Activated CD8-positive, alpha-beta T cell treated with anti-CD3 and anti-CD28 coated beads for 36 hours (primary cell): ENCODE measurements around the gene GRB10. TPM values are rescaled to one million over a fixed set of nuclear protein-coding genes. Genes with fewer than 3 reads are reported as not detected.

Experiments used
- ATAC-seq: fragments of 200-7000 bp; cut with Tn5 transposase; one replicate; pipeline ENCODE4 v1.10.0; 2021; ENCODE audit warnings: mild to moderate bottlenecking, moderate library complexity
- CTCF ChIA-PET: fragments of 350-600 bp; sonication (Branson Sonifier 250); formaldehyde crosslinking; loops from one replicate; lab custom pipeline; 2021; ENCODE audit warnings: antibody characterized with exemption; lab: Charles Lee
- POLR2A ChIA-PET: fragments of 350-600 bp; sonication (Branson Sonifier 250); formaldehyde crosslinking; loops from one replicate; lab custom pipeline; 2021; ENCODE audit warnings: antibody characterized with exemption; lab: Charles Lee
- DNase-seq: peaks from one replicate; pipeline ENCODE4 v3.0.0-alpha.2; 2020
- H3K27ac Mint-ChIP-seq: one replicate; pipeline ENCODE4 v1.8.0; 2021; ENCODE audit warnings: mild to moderate bottlenecking, mixed read lengths
- H3K27me3 Mint-ChIP-seq: one replicate; pipeline ENCODE4 v1.8.0; 2021; ENCODE audit warnings: mixed read lengths
- H3K36me3 Mint-ChIP-seq: one replicate; pipeline ENCODE4 v1.8.0; 2021; ENCODE audit warnings: low read depth, mixed read lengths
- H3K4me1 Mint-ChIP-seq: one replicate; pipeline ENCODE4 v1.8.0; 2021; ENCODE audit warnings: low read depth, mixed read lengths
- H3K4me3 Mint-ChIP-seq: one replicate; pipeline ENCODE4 v1.8.0; 2021; ENCODE audit warnings: mild to moderate bottlenecking, moderate library complexity, mixed read lengths
- H3K9me3 Mint-ChIP-seq: one replicate; pipeline ENCODE4 v1.8.0; 2021; ENCODE audit warnings: mixed read lengths
- intact Hi-C: fragments of 100-400 bp; cut with micrococcal nuclease; formaldehyde crosslinking; loops from one replicate; pipeline ENCODE4 v1.10.0; 2022
- total RNA-seq, 2 experiments: library from RNA; stranded (reverse); gene quantifications; one replicate each; pipeline ENCODE4 v1.2.3, GENCODE V29; 2021
- TF ChIP-seq, protein P1 (sequence below): fragments of 200-600 bp; IDR thresholded peaks from one replicate; pipeline ENCODE4 v1.8.0; 2022; ENCODE audit warnings: antibody characterized with exemption, mild to moderate bottlenecking

The GRB10 gene
- total RNA-seq, 2 experiments from 2014 or later = 5.6 to 6.9 TPM

GRCh38 chr7:50745336-50745735 is 37.4 kb downstream of the GRB10 start:
- POLR2A ChIA-PET = no interaction called here
- CTCF ChIA-PET = no interaction called here
- intact Hi-C loops = no loop called here

GRCh38 chr7:50743893-50744292 is 38.8 kb downstream of the GRB10 start:
- no peak overlapping the region for H3K27ac Mint-ChIP-seq
- H3K4me3 Mint-ChIP-seq = no peak overlapping the region
- no peaks in the 10 kb centered on the region for H3K36me3 Mint-ChIP-seq
- ChIA-PET POLR2A (interaction anchor here (0.8 kb wide), 1 partner anchor 19 kb away, joined by 3 read pairs; no protein-coding TSS in a partner anchor), CTCF (no interaction called here)
- no peak for DNase-seq
- no peaks in the 10 kb centered on the region for H3K9me3 Mint-ChIP-seq
- TF ChIP-seq, protein P1, sequence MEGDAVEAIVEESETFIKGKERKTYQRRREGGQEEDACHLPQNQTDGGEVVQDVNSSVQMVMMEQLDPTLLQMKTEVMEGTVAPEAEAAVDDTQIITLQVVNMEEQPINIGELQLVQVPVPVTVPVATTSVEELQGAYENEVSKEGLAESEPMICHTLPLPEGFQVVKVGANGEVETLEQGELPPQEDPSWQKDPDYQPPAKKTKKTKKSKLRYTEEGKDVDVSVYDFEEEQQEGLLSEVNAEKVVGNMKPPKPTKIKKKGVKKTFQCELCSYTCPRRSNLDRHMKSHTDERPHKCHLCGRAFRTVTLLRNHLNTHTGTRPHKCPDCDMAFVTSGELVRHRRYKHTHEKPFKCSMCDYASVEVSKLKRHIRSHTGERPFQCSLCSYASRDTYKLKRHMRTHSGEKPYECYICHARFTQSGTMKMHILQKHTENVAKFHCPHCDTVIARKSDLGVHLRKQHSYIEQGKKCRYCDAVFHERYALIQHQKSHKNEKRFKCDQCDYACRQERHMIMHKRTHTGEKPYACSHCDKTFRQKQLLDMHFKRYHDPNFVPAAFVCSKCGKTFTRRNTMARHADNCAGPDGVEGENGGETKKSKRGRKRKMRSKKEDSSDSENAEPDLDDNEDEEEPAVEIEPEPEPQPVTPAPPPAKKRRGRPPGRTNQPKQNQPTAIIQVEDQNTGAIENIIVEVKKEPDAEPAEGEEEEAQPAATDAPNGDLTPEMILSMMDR = no peak
- H3K27me3 Mint-ChIP-seq = no peaks in the 10 kb centered on the region
- peaks cover 13% of the 10 kb centered on the region for H3K4me1 Mint-ChIP-seq
- no peak for ATAC-seq
- intact Hi-C loops = no loop called here

More at GRCh38 chr7:50745336-50745735, 37.4 kb downstream of the GRB10 start:
- no peak for ATAC-seq
- TF ChIP-seq, protein P1 = no peak
- Mint-ChIP-seq H3K4me3 (no peak overlapping the region), H3K27ac (no peak overlapping the region), H3K36me3 (no peaks in the 10 kb centered on the region), H3K4me1 (no peaks in the 10 kb centered on the region), H3K9me3 (no peaks in the 10 kb centered on the region), H3K27me3 (no peaks in the 10 kb centered on the region)
- DNase-seq = no peak

DNA sequence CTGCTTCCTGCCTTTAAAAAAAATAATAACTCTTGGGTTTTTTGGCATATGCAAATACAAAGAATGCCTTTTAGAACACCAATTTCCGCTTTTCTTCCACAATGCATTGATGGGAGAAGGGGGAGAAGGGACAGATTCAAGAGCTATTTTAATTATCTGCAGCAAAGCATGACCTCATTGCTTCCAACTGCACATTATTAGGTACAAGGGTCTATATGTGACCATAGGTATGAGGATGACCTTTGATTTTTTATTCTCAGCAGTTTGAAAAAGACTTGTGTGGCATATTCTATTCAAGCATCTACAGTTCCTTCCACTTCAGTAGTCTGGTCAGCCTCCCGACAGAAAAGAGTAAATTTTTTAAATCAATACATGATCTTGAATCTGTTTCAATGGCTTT is 39.7 kb downstream of the GRB10 start:
- ChIA-PET CTCF (no interaction called here), POLR2A (no interaction called here)
- Mint-ChIP-seq H3K36me3 (no peaks in the 10 kb centered on the region), H3K27ac (no peak overlapping the region), H3K4me1 (peaks cover 13% of the 10 kb centered on the region), H3K4me3 (no peak overlapping the region), H3K27me3 (no peaks in the 10 kb centered on the region), H3K9me3 (no peaks in the 10 kb centered on the region)
- intact Hi-C loops = no loop called here
- TF ChIP-seq, protein P1 = no peak
- DNase-seq = no peak
- no peak for ATAC-seq

DNA sequence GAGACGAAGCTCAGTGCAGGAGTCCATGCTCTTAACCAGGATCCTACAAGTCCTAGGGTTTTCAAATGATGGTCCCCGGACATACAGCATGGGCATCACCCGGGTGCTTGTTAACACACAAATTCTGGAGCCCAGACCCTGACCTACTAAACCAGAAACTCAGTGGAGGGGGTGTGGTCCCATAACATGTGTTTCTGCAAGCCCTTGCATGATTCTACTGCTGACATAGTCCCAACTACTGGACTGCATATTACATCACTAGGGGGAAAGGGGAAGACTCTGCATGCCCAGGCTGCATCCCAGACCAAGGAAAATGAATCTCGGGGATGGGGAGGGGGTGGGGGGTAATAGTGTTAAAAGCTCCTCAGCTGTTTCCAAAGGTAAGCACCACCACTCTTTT is 40.3 kb downstream of the GRB10 start:
- H3K27me3 Mint-ChIP-seq = no peaks in the 10 kb centered on the region
- H3K27ac Mint-ChIP-seq = no peak overlapping the region
- no peak overlapping the region for H3K4me3 Mint-ChIP-seq
- peaks cover 13% of the 10 kb centered on the region for H3K4me1 Mint-ChIP-seq
- DNase-seq (no peak), ATAC-seq (no peak)
- ChIA-PET CTCF (no interaction called here), POLR2A (no interaction called here)
- intact Hi-C loops = no loop called here
- TF ChIP-seq, protein P1 = no peak
- H3K36me3 Mint-ChIP-seq = no peaks in the 10 kb centered on the region
- no peaks in the 10 kb centered on the region for H3K9me3 Mint-ChIP-seq

- peak overlapping the region; percentile 30 for H3K4me3 Mint-ChIP-seq
- H3K27ac Mint-ChIP-seq = peak overlapping the region; percentile 63
- TF ChIP-seq, protein P1 = no peak
- ChIA-PET CTCF (interaction anchor here (1.9 kb wide), 1 partner anchor 401 kb away, joined by 7 read pairs; no protein-coding TSS in a partner anchor), POLR2A (interaction anchor here (0.6 kb wide), 1 partner anchor 76 kb away, joined by 3 read pairs; no protein-coding TSS in a partner anchor)
- H3K27me3 Mint-ChIP-seq = no peaks in the 10 kb centered on the region
- DNase-seq (peak; percentile 76), ATAC-seq (peak; percentile 99)
- peaks cover 17% of the 10 kb centered on the region for H3K4me1 Mint-ChIP-seq
- no peaks in the 10 kb centered on the region for H3K36me3 Mint-ChIP-seq
- intact Hi-C loops = loop anchor here (5.0 kb wide), 1 partner anchor 87 kb away; no protein-coding TSS in a partner anchor
- H3K9me3 Mint-ChIP-seq = no peaks in the 10 kb centered on the region
Measured at GRCh38 chr7:50739744-50740435, 42.8 kb downstream of the GRB10 start.
